NAMALWA (cell line): ENCODE data around the gene HAAO.
"Not testable (repeated sequence)": the region's sequence is repeated elsewhere in the genome, so short reads cannot be mapped to it uniquely, and the experiment has no call there.

Source experiments
- DNase-seq: peaks from one replicate; pipeline ENCODE4 v3.0.0-alpha.2; 2015; ENCODE audit warnings: low spot score

Gene HAAO

DNA sequence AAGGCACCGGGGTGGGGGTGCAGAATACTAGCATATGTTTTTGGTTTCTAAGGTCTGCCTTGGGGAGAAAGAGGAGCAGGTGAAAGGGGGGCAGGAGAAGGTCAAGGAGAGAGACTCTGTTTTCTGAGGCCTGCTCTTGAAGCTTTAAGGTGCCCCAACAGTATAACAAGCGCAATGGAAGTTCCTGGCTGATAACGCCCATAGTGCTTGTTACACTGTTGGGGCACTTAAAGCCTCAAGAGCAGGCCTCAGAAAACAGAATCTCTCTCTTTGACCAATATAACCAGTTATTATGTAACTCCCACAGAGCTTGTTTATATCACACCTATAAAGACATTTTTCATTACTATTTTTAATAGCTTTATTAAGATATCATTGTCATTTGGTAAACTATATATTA lies 45.0 kb downstream of the HAAO start:
- DNase-seq, result no peak

DNA sequence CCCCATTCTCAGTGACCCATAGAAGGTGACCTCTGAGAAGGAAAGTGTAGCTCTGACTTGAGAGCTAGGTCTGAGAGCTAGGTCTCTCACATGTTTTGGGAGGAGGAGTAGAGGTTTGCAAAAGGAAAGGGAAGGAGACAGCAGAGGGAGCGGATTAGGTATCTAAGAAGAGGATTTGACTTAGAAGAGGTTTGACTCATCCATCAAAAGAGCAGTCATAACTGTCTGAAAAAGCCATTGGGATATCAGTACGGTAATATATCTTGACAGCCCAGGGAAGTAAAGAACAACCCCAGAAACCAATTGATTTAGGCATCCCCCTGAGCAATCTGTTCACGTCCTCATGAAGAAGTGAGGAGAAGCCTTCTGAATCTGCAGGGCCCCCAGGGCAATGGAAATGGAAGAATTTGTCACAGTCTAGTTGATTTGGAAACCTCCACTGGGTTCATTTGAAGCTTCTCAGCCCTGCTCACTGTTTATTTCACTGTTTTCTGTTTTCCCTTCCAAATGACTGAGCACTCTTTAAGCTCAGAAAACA lies 47.8 kb downstream of the HAAO start:
- DNase-seq, result no peak

GRCh38 chr2:42743659-42743990 lies 48.8 kb downstream of the HAAO start:
- no peak for DNase-seq

- DNase-seq, result peak; percentile 21
Observed at GRCh38 chr2:42742740-42743658, 49.4 kb downstream of the HAAO start.

- DNase-seq, result no peak
Observed at GRCh38 chr2:42741140-42741539, 51.2 kb downstream of the HAAO start.

DNA sequence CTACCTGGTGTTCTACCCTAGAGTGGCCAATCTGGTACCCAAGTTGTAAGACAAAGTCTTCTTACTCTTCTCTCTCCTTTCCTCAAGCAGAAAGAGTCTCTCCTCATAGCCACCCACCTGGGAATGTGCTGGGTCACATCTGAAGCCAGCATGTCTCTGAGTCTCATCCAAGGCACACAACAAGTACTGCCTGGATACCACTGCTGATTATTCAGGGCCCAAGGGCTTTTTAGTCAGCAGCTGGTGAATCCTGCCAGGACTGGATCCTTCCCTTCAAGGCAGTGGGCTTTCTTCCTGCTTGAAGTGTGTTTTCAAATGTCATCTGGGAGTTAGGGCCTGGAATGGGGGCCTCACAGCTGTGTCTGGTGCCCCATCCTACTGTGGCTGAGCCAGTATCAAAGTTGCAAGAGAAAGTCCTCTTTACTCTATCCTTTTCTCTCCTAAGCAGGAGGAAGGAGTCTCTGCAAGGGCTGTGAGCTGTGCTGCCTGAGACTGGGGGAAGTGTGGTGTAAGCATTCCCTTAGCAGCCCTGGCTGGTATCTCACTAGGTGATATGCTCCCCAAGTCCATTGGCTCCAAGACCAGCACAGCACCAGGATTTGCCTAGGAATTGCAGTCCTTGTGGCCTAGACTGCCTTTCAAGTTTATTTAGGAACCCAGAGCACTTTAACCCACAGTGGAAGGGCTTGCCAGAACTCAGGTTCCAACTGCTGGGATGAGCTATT lies 55.6 kb downstream of the HAAO start:
- DNase-seq, result no peak

GRCh38 chr2:42733852-42734251 lies 58.5 kb downstream of the HAAO start:
- DNase-seq, result no peak

DNA sequence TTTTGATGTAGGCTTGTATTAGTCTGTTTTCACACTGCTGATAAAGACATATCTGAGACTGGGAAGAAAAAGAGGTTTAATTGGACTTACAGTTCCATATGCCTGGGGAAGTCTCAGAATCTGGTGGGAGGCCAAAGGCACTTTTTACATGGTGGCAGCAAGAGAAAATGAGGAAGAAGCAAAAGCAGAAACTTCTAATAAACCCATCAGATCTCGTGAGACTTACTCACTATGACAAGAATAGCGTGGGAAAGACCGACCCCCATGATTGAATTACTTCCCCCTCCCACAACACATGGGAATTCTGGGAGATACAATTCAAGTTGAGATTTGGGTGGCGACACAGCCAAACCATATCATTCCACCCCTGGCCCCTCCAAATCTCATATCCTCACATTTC lies 61.1 kb downstream of the HAAO start:
- DNase-seq, result not testable (repeated sequence)

DNA sequence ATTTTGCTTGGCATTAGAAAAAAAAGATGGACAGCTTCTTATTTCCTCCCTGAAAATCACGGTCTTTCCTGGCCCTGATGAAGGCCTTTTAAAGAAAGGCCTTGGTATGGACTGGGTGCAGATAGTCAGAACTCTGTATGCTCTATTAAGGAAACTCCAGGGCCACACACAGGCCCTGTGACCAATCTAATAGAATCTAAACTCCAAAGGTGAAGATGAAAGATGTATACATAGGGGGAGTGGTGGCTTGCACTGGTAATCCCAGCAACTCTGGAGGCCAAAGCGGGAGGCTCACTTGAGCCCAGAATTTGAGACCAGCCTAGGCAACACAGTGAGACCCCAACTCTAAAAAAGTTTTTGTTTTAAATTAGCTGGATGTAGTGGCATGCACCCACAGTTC lies 65.7 kb downstream of the HAAO start:
- no peak for DNase-seq

- DNase-seq, result no peak
Observed at GRCh38 chr2:42725657-42726056, 66.7 kb downstream of the HAAO start.

- DNase-seq, result no peak
Observed at GRCh38 chr2:42724886-42725285, 67.5 kb downstream of the HAAO start.

DNA sequence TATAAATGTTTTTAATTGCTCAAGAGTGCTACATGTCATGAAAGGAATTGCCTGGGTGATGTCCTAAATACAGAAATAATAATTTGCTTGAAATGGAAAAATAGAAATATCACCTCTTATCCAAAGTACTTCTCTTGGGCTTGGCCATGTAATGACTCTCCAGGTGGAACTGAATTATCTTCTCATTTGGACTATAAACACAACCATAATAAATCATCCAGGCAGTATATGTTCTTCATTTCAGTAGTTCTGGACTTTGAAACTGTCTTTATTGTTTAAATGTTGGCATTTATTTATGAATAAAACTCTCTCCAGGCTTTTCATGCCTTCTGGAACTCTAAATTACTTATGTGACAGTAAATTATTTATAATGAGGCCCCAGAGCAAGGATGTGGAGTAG lies 68.9 kb downstream of the HAAO start:
- no peak for DNase-seq

DNA sequence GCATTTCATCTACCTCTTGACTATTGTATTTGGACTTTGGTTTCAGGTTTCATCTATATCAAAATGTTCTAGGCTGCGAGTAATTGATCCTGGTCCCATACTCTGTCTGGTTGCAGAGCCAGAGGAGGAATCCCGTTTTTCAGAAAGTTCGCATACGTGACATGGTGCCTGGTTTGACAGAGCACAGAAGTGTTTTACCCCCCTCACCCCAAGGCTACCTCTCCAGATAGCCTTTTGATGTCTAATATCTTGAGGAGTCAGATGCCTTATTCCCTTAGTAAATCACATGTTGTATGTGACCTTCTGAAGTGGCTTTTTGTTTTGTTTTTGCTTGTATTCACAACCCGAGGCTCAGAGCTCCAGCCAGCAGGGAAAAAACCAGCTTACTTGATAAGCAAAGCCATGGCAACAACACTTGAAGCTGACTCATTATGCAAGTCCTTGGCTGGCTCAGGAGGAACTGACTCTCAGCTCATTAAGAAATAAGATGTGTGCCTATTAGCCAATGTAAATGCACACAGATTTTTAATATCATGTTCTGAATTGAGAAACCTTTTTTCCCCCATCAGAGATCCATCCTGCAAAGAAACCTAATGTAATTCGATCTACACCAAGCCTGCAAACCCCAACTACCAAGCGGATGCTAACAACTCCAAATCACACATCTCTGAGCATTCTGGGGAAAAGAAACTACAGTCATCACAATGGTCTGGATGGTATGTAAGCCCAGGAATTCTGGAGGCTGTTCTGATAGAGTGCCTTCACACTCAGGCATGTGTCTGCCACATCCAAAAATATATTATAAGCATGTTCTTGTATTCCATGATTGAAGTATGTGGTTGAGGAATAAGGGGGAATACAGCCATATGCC lies 69.8 kb downstream of the HAAO start:
- peak; percentile 47 for DNase-seq

- DNase-seq, result no peak
Observed at GRCh38 chr2:42721898-42722297, 70.5 kb downstream of the HAAO start.
